ENCODE measurements around the gene CNTN5. TPM values are rescaled to one million over a fixed set of nuclear protein-coding genes. Genes with fewer than 3 reads are reported as not detected.

The CNTN5 gene
- total RNA-seq, 2 donors from 2014 or later = 0.23 to 0.33 TPM

GRCh38 chr11:99160447-99160846, 139.7 kb downstream of the CNTN5 start:
- intact Hi-C loops (cut with DNase I) = no loop called here
- DNase-seq (ENCODE audit: low spot score) = no peak

- no peak for DNase-seq (ENCODE audit: low spot score)
- intact Hi-C loops (cut with DNase I) = no loop called here
Measured at GRCh38 chr11:99162819-99163218, 142.1 kb downstream of the CNTN5 start.

- no peak for DNase-seq (ENCODE audit: low spot score)
- intact Hi-C loops (cut with DNase I) = no loop called here
Measured at GRCh38 chr11:99170591-99170990, 149.8 kb downstream of the CNTN5 start.

- no peak for DNase-seq (ENCODE audit: low spot score)
- intact Hi-C loops (cut with DNase I) = no loop called here
Measured at GRCh38 chr11:99171330-99171729, 150.6 kb downstream of the CNTN5 start.

- intact Hi-C loops (cut with DNase I) = no loop called here
- no peak for DNase-seq (ENCODE audit: low spot score)
Measured at GRCh38 chr11:99176430-99176829, 155.7 kb downstream of the CNTN5 start.

- intact Hi-C loops (cut with DNase I) = no loop called here
- no peak for DNase-seq (ENCODE audit: low spot score)
Measured at GRCh38 chr11:99177446-99177845, 156.7 kb downstream of the CNTN5 start.

- intact Hi-C loops (cut with DNase I) = no loop called here
- no peak for DNase-seq (ENCODE audit: low spot score)
Measured at GRCh38 chr11:99184146-99184545, 163.4 kb downstream of the CNTN5 start.

- DNase-seq (ENCODE audit: low spot score) = no peak
- intact Hi-C loops (cut with DNase I) = no loop called here
Measured at GRCh38 chr11:99188221-99188620, 167.5 kb downstream of the CNTN5 start.

GRCh38 chr11:99192716-99193115, 172.0 kb downstream of the CNTN5 start:
- intact Hi-C loops (cut with DNase I) = no loop called here
- DNase-seq (ENCODE audit: low spot score) = no peak

- intact Hi-C loops (cut with DNase I) = no loop called here
- no peak for DNase-seq (ENCODE audit: low spot score)
Measured at GRCh38 chr11:99197477-99197876, 176.7 kb downstream of the CNTN5 start.

GRCh38 chr11:99198215-99198614, 177.5 kb downstream of the CNTN5 start:
- DNase-seq (ENCODE audit: low spot score) = no peak
- intact Hi-C loops (cut with DNase I) = no loop called here

GRCh38 chr11:99199341-99199740, 178.6 kb downstream of the CNTN5 start:
- intact Hi-C loops (cut with DNase I) = no loop called here
- peak; percentile 50 for DNase-seq (ENCODE audit: low spot score)

- no peak for DNase-seq (ENCODE audit: low spot score)
- intact Hi-C loops (cut with DNase I) = no loop called here
Measured at GRCh38 chr11:99200720-99201119, 180.0 kb downstream of the CNTN5 start.

- DNase-seq (ENCODE audit: low spot score) = no peak
- intact Hi-C loops (cut with DNase I) = no loop called here
Measured at GRCh38 chr11:99208813-99209212, 188.1 kb downstream of the CNTN5 start.

- no peak for DNase-seq (ENCODE audit: low spot score)
- intact Hi-C loops (cut with DNase I) = no loop called here
Measured at GRCh38 chr11:99229544-99229943, 208.8 kb downstream of the CNTN5 start.

GRCh38 chr11:99234534-99234933, 213.8 kb downstream of the CNTN5 start:
- intact Hi-C loops (cut with DNase I) = no loop called here
- no peak for DNase-seq (ENCODE audit: low spot score)

- no peak for DNase-seq (ENCODE audit: low spot score)
- intact Hi-C loops (cut with DNase I) = no loop called here
Measured at GRCh38 chr11:99238401-99238800, 217.7 kb downstream of the CNTN5 start.

GRCh38 chr11:99240192-99241030, 219.7 kb downstream of the CNTN5 start:
- no peak for DNase-seq (ENCODE audit: low spot score)
- intact Hi-C loops (cut with DNase I) = no loop called here

- no peak for DNase-seq (ENCODE audit: low spot score)
- intact Hi-C loops (cut with DNase I) = no loop called here
Measured at GRCh38 chr11:99241066-99241465, 220.3 kb downstream of the CNTN5 start.

- intact Hi-C loops (cut with DNase I) = no loop called here
- DNase-seq (ENCODE audit: low spot score) = no peak
Measured at GRCh38 chr11:99244613-99245012, 223.9 kb downstream of the CNTN5 start.

- no peak for DNase-seq (ENCODE audit: low spot score)
- intact Hi-C loops (cut with DNase I) = no loop called here
Measured at GRCh38 chr11:99246199-99246598, 225.4 kb downstream of the CNTN5 start.
